HL-60 (cell line): ENCODE data around the gene FBXO47.
"Not testable (repeated sequence)": the region's sequence is repeated elsewhere in the genome, so short reads cannot be mapped to it uniquely, and the experiment has no call there.

ENCODE experiments used
- DNase-seq, 2 experiments: peaks; one replicate each; pipeline ENCODE4 v3.0.0-alpha.2; 2010 to 2020; ENCODE audit warnings: low read depth in 1 of 2, low spot score in 1 of 2
- H3K27ac ChIP-seq: fragments of 250-450 bp; sonication (Bioruptor Pico); replicated peaks from 2 replicates; pipeline ENCODE4 v1.5.1; 2020; ENCODE audit warnings: mild to moderate bottlenecking, moderate library complexity
- H3K27me3 ChIP-seq: fragments of 250-450 bp; sonication (Bioruptor Pico); 2 replicates; pipeline ENCODE4 v1.5.1; 2021; ENCODE audit warnings: mild to moderate bottlenecking, moderate library complexity; ENCODE audit not compliant: insufficient read depth, poor library complexity, severe bottlenecking
- H3K4me3 ChIP-seq: replicated peaks from 2 replicates; pipeline ENCODE4 v1.5.1; 2011; ENCODE audit warnings: mild to moderate bottlenecking, control low read depth, low read length; ENCODE audit not compliant: insufficient read depth
- CTCF ChIP-seq: IDR thresholded peaks from one replicate; pipeline ENCODE4 v1.5.1; 2011; ENCODE audit warnings: low read length, control low read depth, inconsistent platforms; ENCODE audit not compliant: insufficient read depth
- GABPA ChIP-seq: IDR thresholded peaks from 2 replicates; pipeline ENCODE4 v1.6.1; 2012; ENCODE audit warnings: low read depth
- POLR2AphosphoS5 ChIP-seq: IDR thresholded peaks from 2 replicates; pipeline ENCODE4 v1.6.1; 2012; ENCODE audit warnings: low read depth
- REST ChIP-seq: IDR thresholded peaks from 2 replicates; pipeline ENCODE4 v1.6.1; 2012; ENCODE audit warnings: low read depth; ENCODE audit not compliant: insufficient replicate concordance
- SPI1 ChIP-seq: IDR thresholded peaks from 2 replicates; pipeline ENCODE4 v1.6.1; 2012; ENCODE audit warnings: low read depth, mild to moderate bottlenecking, borderline replicate concordance

FBXO47 gene

GRCh38 chr17:38978180-38978579, 11.0 kb upstream of the FBXO47 start:
- no peaks in the 10 kb centered on the region for H3K27me3 ChIP-seq
- DNase-seq: no peak
- no peak overlapping the region for H3K4me3 ChIP-seq
- no peak overlapping the region for H3K27ac ChIP-seq
- TF ChIP-seq POLR2AphosphoS5 (no peak), SPI1 (no peak), GABPA (no peak), CTCF (no peak), REST (no peak)

GRCh38 chr17:38976187-38976551, 9.0 kb upstream of the FBXO47 start:
- H3K27me3 ChIP-seq, H3K4me3 ChIP-seq: not testable (repeated sequence)
- TF ChIP-seq SPI1 (peak; percentile 10; the same call in 1 of the 2 replicates), REST (peak; percentile 55), POLR2AphosphoS5 (peak; percentile 62; the same call in 1 of the 2 replicates)
- H3K27ac ChIP-seq: peak overlapping the region; percentile 71
- peak; percentile 69 to 83 for DNase-seq

GRCh38 chr17:38970804-38971203, 3.6 kb upstream of the FBXO47 start:
- no peak for DNase-seq
- Histone ChIP-seq H3K4me3 (no peak overlapping the region), H3K27ac (no peak overlapping the region), H3K27me3 (no peaks in the 10 kb centered on the region)
- TF ChIP-seq POLR2AphosphoS5 (no peak), CTCF (no peak), REST (no peak), SPI1 (no peak), GABPA (no peak)

GRCh38 chr17:38970128-38970527, 2.9 kb upstream of the FBXO47 start:
- Histone ChIP-seq H3K27ac (no peak overlapping the region), H3K27me3 (no peaks in the 10 kb centered on the region), H3K4me3 (no peak overlapping the region)
- no peak for TF ChIP-seq REST
- TF ChIP-seq SPI1: no peak
- no peak for TF ChIP-seq CTCF
- TF ChIP-seq GABPA: no peak
- no peak for TF ChIP-seq POLR2AphosphoS5
- DNase-seq: no peak
